Measurements from ENCODE around the gene FAT3.

- TF ChIP-seq CTCF (IDR thresholded peaks at IDR 0.05; ENCODE audit: poor library complexity) (no peak), EZH2 (IDR thresholded peaks at IDR 0.05; ENCODE audit: borderline replicate concordance) (no peak)
These were observed 39.7 kb downstream of the FAT3 start for GRCh38 chr11:92264350-92264749.
